GM04503 (cell line): ENCODE measurements around the gene TTR.

Experiments
- DNase-seq: peaks from one replicate; pipeline ENCODE4 v3.0.0-alpha.2; 2012; ENCODE audit warnings: low read depth

TTR gene

GRCh38 chr18:31579375-31579774 is 12.3 kb upstream of the TTR start:
- DNase-seq = no peak

DNA sequence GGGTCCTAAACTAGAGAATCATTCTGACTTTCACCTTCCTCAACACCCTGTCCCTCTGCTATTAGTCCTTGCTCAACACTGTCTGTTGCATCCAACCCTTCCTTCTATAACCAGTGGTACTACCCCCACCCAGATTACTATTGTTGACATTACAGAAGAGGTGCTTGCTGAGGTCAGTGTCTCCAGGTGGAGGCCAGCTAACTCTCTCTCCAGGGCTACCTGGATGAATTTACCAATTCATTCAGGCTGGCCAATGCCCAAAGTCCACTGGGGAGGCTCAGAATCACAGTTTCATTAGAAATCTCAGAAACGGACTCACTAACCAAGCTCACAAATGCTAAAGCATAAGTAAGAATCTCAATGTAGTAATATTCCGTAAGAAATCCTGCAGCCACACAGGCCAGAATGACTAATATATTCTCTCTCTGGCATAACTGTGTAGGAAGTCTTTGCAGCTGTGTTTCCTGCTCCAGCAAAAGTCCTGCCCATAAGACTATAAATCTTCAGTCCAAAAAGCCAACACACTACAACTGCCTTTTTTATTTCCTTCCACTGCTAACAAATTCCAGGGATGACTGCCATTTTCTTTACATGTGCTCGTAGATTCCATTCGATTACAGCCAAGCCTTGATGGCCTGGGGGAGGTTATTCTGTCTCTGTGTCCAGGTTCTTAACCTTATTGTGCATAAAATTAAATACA is 10.0 kb upstream of the TTR start:
- peak; percentile 47 for DNase-seq

GRCh38 chr18:31583185-31583854 is 8.4 kb upstream of the TTR start:
- no peak for DNase-seq

- DNase-seq = no peak
Observed at GRCh38 chr18:31585991-31586390, 5.7 kb upstream of the TTR start.

GRCh38 chr18:31586616-31587015 is 5.1 kb upstream of the TTR start:
- DNase-seq = no peak

DNA sequence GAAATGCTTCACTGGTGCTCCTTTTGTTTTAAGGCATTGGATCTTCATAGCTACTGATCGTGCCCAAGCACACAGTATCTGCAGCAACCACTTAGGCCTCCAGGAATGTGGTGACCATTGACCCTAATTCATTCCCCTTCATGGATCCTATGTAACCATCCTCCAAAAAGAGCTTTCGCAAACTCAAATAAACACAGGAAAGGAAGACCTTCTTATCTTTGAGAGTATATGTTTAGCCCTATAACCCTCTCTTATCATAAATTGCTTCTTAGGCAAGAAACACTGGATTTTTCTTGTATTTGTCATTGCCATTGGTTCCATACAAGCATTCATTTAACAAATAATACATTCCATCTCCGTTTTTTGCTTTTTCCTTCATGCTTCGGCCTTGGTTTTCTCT is 4.1 kb upstream of the TTR start:
- DNase-seq = no peak

- no peak for DNase-seq
Observed at GRCh38 chr18:31590570-31590969, 1.1 kb upstream of the TTR start.

DNA sequence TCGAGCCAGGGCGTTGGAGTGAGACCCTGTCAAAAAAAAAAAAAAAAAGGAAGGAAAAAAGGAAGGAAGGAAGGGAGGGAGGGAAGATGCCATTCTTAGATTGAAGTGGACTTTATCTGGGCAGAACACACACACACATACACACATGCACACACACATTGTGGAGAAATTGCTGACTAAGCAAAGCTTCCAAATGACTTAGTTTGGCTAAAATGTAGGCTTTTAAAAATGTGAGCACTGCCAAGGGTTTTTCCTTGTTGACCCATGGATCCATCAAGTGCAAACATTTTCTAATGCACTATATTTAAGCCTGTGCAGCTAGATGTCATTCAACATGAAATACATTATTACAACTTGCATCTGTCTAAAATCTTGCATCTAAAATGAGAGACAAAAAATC is 564 bp upstream of the TTR start:
- no peak for DNase-seq

DNA sequence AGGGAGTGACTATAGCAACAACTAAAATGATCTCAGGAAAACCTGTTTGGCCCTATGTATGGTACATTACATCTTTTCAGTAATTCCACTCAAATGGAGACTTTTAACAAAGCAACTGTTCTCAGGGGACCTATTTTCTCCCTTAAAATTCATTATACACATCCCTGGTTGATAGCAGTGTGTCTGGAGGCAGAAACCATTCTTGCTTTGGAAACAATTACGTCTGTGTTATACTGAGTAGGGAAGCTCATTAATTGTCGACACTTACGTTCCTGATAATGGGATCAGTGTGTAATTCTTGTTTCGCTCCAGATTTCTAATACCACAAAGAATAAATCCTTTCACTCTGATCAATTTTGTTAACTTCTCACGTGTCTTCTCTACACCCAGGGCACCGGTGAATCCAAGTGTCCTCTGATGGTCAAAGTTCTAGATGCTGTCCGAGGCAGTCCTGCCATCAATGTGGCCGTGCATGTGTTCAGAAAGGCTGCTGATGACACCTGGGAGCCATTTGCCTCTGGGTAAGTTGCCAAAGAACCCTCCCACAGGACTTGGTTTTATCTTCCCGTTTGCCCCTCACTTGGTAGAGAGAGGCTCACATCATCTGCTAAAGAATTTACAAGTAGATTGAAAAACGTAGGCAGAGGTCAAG is 955 bp downstream of the TTR start:
- DNase-seq = no peak

- DNase-seq = no peak
Observed at GRCh38 chr18:31595121-31595771, 3.6 kb downstream of the TTR start.

- DNase-seq = peak; percentile 42
Observed at GRCh38 chr18:31596081-31596872, 4.6 kb downstream of the TTR start.

- peak; percentile 6 for DNase-seq
Observed at GRCh38 chr18:31598021-31598805, 6.5 kb downstream of the TTR start.

GRCh38 chr18:31603315-31603714 is 11.6 kb downstream of the TTR start:
- DNase-seq = no peak

- no peak for DNase-seq
Observed at GRCh38 chr18:31606265-31606664, 14.6 kb downstream of the TTR start.

GRCh38 chr18:31607384-31607783 is 15.7 kb downstream of the TTR start:
- DNase-seq = no peak

DNA sequence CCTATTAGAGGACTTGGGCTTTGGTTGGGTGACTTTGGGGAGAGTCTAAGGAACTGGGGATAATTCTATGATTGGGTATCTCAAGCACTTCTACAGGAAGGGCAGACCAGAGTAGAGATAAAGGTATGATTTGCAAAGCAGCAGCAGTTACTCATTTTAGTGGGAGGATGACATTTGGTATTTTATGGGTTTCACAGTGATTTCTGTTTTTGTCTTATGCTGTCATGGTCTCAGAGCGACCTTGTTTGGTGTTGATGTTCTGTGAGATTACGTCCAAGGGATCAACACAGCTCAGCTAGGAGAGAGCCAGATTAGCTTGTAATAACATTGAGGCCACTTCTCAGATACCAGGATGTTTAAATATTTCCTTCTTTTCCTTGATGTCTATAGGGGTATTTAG is 18.2 kb downstream of the TTR start:
- DNase-seq = no peak

DNA sequence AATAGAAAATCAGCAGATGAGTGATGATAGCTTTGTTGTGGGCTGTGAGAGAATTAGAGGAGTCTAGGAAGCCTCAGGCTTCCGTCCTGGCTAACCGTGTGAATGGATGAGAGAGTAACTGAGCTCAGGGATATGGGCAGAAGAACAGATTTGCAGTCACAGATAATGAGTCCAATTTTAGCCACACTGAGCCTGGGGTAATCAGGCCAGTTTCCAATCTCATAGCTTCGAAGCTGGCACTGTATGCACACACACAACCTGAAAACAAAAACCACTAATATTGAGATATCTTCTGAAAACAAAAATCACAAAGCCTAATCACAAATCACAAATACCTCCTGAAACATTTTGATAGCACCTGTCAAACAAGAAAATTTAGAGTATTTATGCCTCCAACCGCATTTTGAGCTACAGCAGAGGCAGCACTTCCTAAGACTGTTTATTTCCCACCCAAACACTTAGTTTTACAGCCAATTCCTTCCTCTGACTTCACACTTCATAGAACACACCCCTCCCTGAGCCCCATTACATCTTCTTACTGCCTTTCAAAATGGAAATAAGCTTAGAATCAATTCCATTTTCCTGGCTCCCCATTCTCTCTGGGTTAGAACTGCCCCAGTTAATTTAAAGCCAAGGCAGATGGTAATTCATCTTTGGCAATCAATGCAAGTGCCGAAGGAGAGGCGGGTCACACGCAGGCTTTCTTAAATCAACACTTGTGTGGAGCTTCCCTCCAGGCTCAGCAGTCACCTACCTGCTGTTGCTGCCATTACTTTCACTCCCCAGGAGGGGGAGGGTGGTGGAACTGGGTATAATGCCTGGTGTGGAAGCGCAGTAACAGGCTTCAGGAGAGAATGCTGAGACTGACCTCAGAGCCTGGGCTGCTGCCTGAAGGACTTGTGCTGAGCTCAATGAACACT is 18.9 kb downstream of the TTR start:
- no peak for DNase-seq

- no peak for DNase-seq
Observed at GRCh38 chr18:31611511-31611910, 19.8 kb downstream of the TTR start.

GRCh38 chr18:31612124-31612523 is 20.4 kb downstream of the TTR start:
- no peak for DNase-seq

- no peak for DNase-seq
Observed at GRCh38 chr18:31614044-31614443, 22.4 kb downstream of the TTR start.
